WTC11 (cell line): ENCODE data around the gene OR5L2.

Experiments used
- ZNF138 ChIP-seq: sonication (generic); formaldehyde crosslinking; conservative IDR thresholded peaks from 2 replicates; pipeline ENCODE4 v1.8.1; 2022; ENCODE audit warnings: mild to moderate bottlenecking, moderate library complexity, missing genetic modification reagents
- TF ChIP-seq, protein P1 (sequence below): fragments of 200-600 bp; IDR thresholded peaks from 2 replicates; pipeline ENCODE4 v1.8.0; 2022; ENCODE audit warnings: antibody characterized with exemption
- TF ChIP-seq, protein P2 (sequence below): sonication (generic); formaldehyde crosslinking; conservative IDR thresholded peaks from 2 replicates; pipeline ENCODE4 v1.8.1; 2022; ENCODE audit warnings: mild to moderate bottlenecking, missing genetic modification reagents
- TF ChIP-seq, protein P3 (sequence below): sonication (generic); formaldehyde crosslinking; IDR thresholded peaks from 2 replicates; pipeline ENCODE4 v1.8.1; 2022; ENCODE audit warnings: mild to moderate bottlenecking, moderate library complexity, missing genetic modification reagents
- TF ChIP-seq, protein P4 (sequence below): sonication (generic); formaldehyde crosslinking; IDR thresholded peaks from 2 replicates; pipeline ENCODE4 v1.8.1; 2023; ENCODE audit warnings: mild to moderate bottlenecking, missing genetic modification reagents, moderate library complexity

DNA sequence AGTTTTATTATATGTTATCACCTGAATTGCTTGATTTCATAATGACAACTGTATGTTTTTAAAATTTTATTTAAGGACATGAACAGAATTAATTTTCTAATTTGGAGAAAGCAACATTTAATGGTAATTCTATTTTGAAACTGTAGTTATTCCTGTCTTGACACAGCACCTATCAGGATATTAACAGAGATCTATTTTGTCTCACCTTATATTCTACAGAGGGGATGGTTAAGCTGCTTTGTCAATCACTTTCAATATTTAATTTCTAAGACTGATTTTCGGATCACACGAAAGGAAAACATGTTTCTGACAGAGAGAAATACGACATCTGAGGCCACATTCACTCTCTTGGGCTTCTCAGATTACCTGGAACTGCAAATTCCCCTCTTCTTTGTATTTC is 11.4 kb downstream of the OR5L2 start, which contains the start of gene OR5D16:
- TF ChIP-seq, protein P1, sequence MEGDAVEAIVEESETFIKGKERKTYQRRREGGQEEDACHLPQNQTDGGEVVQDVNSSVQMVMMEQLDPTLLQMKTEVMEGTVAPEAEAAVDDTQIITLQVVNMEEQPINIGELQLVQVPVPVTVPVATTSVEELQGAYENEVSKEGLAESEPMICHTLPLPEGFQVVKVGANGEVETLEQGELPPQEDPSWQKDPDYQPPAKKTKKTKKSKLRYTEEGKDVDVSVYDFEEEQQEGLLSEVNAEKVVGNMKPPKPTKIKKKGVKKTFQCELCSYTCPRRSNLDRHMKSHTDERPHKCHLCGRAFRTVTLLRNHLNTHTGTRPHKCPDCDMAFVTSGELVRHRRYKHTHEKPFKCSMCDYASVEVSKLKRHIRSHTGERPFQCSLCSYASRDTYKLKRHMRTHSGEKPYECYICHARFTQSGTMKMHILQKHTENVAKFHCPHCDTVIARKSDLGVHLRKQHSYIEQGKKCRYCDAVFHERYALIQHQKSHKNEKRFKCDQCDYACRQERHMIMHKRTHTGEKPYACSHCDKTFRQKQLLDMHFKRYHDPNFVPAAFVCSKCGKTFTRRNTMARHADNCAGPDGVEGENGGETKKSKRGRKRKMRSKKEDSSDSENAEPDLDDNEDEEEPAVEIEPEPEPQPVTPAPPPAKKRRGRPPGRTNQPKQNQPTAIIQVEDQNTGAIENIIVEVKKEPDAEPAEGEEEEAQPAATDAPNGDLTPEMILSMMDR = no peak
- no peak for TF ChIP-seq ZNF138 (CRISPR knock-in tag)
- TF ChIP-seq, protein P2, sequence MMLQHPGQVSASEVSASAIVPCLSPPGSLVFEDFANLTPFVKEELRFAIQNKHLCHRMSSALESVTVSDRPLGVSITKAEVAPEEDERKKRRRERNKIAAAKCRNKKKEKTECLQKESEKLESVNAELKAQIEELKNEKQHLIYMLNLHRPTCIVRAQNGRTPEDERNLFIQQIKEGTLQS (CRISPR knock-in tag) = no peak
- TF ChIP-seq, protein P3, sequence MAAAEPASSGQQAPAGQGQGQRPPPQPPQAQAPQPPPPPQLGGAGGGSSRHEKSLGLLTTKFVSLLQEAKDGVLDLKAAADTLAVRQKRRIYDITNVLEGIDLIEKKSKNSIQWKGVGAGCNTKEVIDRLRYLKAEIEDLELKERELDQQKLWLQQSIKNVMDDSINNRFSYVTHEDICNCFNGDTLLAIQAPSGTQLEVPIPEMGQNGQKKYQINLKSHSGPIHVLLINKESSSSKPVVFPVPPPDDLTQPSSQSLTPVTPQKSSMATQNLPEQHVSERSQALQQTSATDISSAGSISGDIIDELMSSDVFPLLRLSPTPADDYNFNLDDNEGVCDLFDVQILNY = no peak
- TF ChIP-seq, protein P4, sequence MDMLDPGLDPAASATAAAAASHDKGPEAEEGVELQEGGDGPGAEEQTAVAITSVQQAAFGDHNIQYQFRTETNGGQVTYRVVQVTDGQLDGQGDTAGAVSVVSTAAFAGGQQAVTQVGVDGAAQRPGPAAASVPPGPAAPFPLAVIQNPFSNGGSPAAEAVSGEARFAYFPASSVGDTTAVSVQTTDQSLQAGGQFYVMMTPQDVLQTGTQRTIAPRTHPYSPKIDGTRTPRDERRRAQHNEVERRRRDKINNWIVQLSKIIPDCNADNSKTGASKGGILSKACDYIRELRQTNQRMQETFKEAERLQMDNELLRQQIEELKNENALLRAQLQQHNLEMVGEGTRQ = no peak
